ENCODE measurements around the gene RECQL5. TPM values are rescaled to one million over a fixed set of nuclear protein-coding genes. Genes with fewer than 3 reads are reported as not detected.

The RECQL5 gene
- polyA plus RNA-seq, 3 donors from 2014 or later, result 7.0 to 18.1 (median 15.5) TPM

- H3K4me3 Mint-ChIP-seq, result no peak within 1 kb of the TSS
- no peaks in the 10 kb centered on the region for H3K36me3 Mint-ChIP-seq
- peaks cover 0 to 3% (median 3%) of the 10 kb centered on the region in 3 donors for H3K27me3 Mint-ChIP-seq (ENCODE audit: low read depth in 3 of 3)
These were observed 34.0 kb downstream of the RECQL5 start, which contains the start of gene SMIM5 for GRCh38 chr17:75632863-75633485. TSS of gene SMIM5 (plus strand) at chr17:75633434. CDS start at chr17:75640202, 6,768 bp downstream.

GRCh38 chr17:75632428-75632827 lies 34.5 kb downstream of the RECQL5 start:
- Mint-ChIP-seq H3K36me3 (no peaks in the 10 kb centered on the region), H3K27me3 (ENCODE audit: low read depth in 3 of 3) (peaks cover 0 to 3% (median 1%) of the 10 kb centered on the region in 3 donors), H3K9me3 (no peaks in the 10 kb centered on the region), H3K4me3 (no peak overlapping the region), H3K27ac (no peak overlapping the region), H3K4me1 (peaks cover 1 to 6% of the 10 kb centered on the region in 2 donors)
- DNase-seq, result no peak

More at GRCh38 chr17:75632863-75633485, 34.0 kb downstream of the RECQL5 start, which contains the start of gene SMIM5:
- peak; percentile 67 to 78 (median 73) for DNase-seq
- no peaks in the 10 kb centered on the region for H3K9me3 Mint-ChIP-seq
- H3K27ac Mint-ChIP-seq, result no peak within 1 kb of the TSS
- H3K4me1 Mint-ChIP-seq, result peaks cover 1 to 6% of the 10 kb centered on the region in 2 donors

GRCh38 chr17:75631353-75631752 lies 35.6 kb downstream of the RECQL5 start:
- Mint-ChIP-seq H3K4me3 (no peak overlapping the region), H3K4me1 (peaks cover 1 to 6% of the 10 kb centered on the region in 2 donors), H3K9me3 (no peaks in the 10 kb centered on the region), H3K36me3 (no peaks in the 10 kb centered on the region), H3K27ac (no peak overlapping the region), H3K27me3 (ENCODE audit: low read depth in 3 of 3) (peaks cover 0 to 3% (median 1%) of the 10 kb centered on the region in 3 donors)
- DNase-seq, result no peak

- no peaks in the 10 kb centered on the region for H3K36me3 Mint-ChIP-seq
- H3K9me3 Mint-ChIP-seq, result no peaks in the 10 kb centered on the region
- H3K27ac Mint-ChIP-seq, result no peak overlapping the region
These were observed 36.7 kb downstream of the RECQL5 start for GRCh38 chr17:75630071-75630917.

GRCh38 chr17:75629157-75629556 lies 37.8 kb downstream of the RECQL5 start:
- no peak overlapping the region for H3K4me3 Mint-ChIP-seq
- peaks cover 0 to 1% (median 0%) of the 10 kb centered on the region in 3 donors for H3K27me3 Mint-ChIP-seq (ENCODE audit: low read depth in 3 of 3)
- no peaks in the 10 kb centered on the region for H3K9me3 Mint-ChIP-seq
- H3K4me1 Mint-ChIP-seq, result peaks cover 1 to 6% of the 10 kb centered on the region in 2 donors
- DNase-seq, result no peak
- no peak overlapping the region for H3K27ac Mint-ChIP-seq
- H3K36me3 Mint-ChIP-seq, result no peaks in the 10 kb centered on the region

More at GRCh38 chr17:75630071-75630917, 36.7 kb downstream of the RECQL5 start:
- no peak for DNase-seq
- Mint-ChIP-seq H3K4me3 (no peak overlapping the region), H3K27me3 (ENCODE audit: low read depth in 3 of 3) (peaks cover 0 to 1% (median 0%) of the 10 kb centered on the region in 3 donors), H3K4me1 (peaks cover 1 to 6% of the 10 kb centered on the region in 2 donors)

- no peaks in the 10 kb centered on the region for H3K27me3 Mint-ChIP-seq (ENCODE audit: low read depth in 3 of 3)
- no peak overlapping the region for H3K4me3 Mint-ChIP-seq
- no peak for DNase-seq
- no peaks in the 10 kb centered on the region for H3K36me3 Mint-ChIP-seq
- peaks cover 0 to 6% of the 10 kb centered on the region in 2 donors for H3K4me1 Mint-ChIP-seq
- no peak overlapping the region for H3K27ac Mint-ChIP-seq
- H3K9me3 Mint-ChIP-seq, result no peaks in the 10 kb centered on the region
These were observed 38.5 kb downstream of the RECQL5 start for GRCh38 chr17:75628425-75628824.

- Mint-ChIP-seq H3K4me1 (peaks cover 0 to 2% of the 10 kb centered on the region in 2 donors), H3K9me3 (no peaks in the 10 kb centered on the region), H3K36me3 (peaks cover 0 to 7% (median 0%) of the 10 kb centered on the region in 3 donors), H3K4me3 (no peak overlapping the region), H3K27me3 (ENCODE audit: low read depth in 3 of 3) (peaks cover 0 to 2% (median 1%) of the 10 kb centered on the region in 3 donors), H3K27ac (no peak overlapping the region)
- DNase-seq, result no peak
These were observed 39.9 kb downstream of the RECQL5 start for GRCh38 chr17:75627094-75627493.

- peaks cover 0 to 8% (median 0%) of the 10 kb centered on the region in 3 donors for H3K36me3 Mint-ChIP-seq
- no peaks in the 10 kb centered on the region for H3K9me3 Mint-ChIP-seq
- H3K27me3 Mint-ChIP-seq (ENCODE audit: low read depth in 3 of 3), result peaks cover 0 to 2% (median 1%) of the 10 kb centered on the region in 3 donors
- H3K4me1 Mint-ChIP-seq, result peaks cover 0 to 2% of the 10 kb centered on the region in 2 donors
- DNase-seq, result no peak
- H3K27ac Mint-ChIP-seq, result no peak overlapping the region
- H3K4me3 Mint-ChIP-seq, result no peak overlapping the region
These were observed 40.4 kb downstream of the RECQL5 start for GRCh38 chr17:75626496-75627038.

GRCh38 chr17:75625813-75626486 lies 41.0 kb downstream of the RECQL5 start:
- peaks cover 0 to 2% (median 1%) of the 10 kb centered on the region in 3 donors for H3K27me3 Mint-ChIP-seq (ENCODE audit: low read depth in 3 of 3)
- H3K27ac Mint-ChIP-seq, result no peak overlapping the region
- no peaks in the 10 kb centered on the region for H3K9me3 Mint-ChIP-seq
- H3K4me3 Mint-ChIP-seq, result no peak overlapping the region
- H3K36me3 Mint-ChIP-seq, result peaks cover 0 to 8% (median 0%) of the 10 kb centered on the region in 3 donors
- peaks cover 0 to 2% of the 10 kb centered on the region in 2 donors for H3K4me1 Mint-ChIP-seq
- DNase-seq, result no peak

GRCh38 chr17:75624714-75625345 lies 42.1 kb downstream of the RECQL5 start:
- Mint-ChIP-seq H3K4me3 (no peak overlapping the region), H3K27ac (no peak overlapping the region), H3K9me3 (no peaks in the 10 kb centered on the region), H3K27me3 (ENCODE audit: low read depth in 3 of 3) (peaks cover 0 to 2% (median 1%) of the 10 kb centered on the region in 3 donors), H3K4me1 (peaks cover 0 to 2% of the 10 kb centered on the region in 2 donors), H3K36me3 (peaks cover 0 to 8% (median 0%) of the 10 kb centered on the region in 3 donors)
- DNase-seq, result no peak

GRCh38 chr17:75624021-75624420 lies 42.9 kb downstream of the RECQL5 start:
- no peak for DNase-seq
- Mint-ChIP-seq H3K27ac (no peak overlapping the region), H3K4me3 (no peak overlapping the region), H3K9me3 (peaks cover 0 to 1% (median 0%) of the 10 kb centered on the region in 6 donors), H3K27me3 (ENCODE audit: low read depth in 3 of 3) (peaks cover 0 to 5% (median 2%) of the 10 kb centered on the region in 3 donors), H3K4me1 (peaks cover 0 to 2% of the 10 kb centered on the region in 2 donors), H3K36me3 (peaks cover 0 to 8% (median 0%) of the 10 kb centered on the region in 3 donors)

GRCh38 chr17:75623386-75623785 lies 43.6 kb downstream of the RECQL5 start:
- no peak for DNase-seq
- peak overlapping the region in 1 of 6 donors; percentile 40 for H3K27ac Mint-ChIP-seq
- H3K4me3 Mint-ChIP-seq, result no peak overlapping the region
- H3K36me3 Mint-ChIP-seq, result peaks cover 0 to 8% (median 0%) of the 10 kb centered on the region in 3 donors
- H3K9me3 Mint-ChIP-seq, result peaks cover 0 to 1% (median 0%) of the 10 kb centered on the region in 6 donors
- peaks cover 0 to 5% (median 2%) of the 10 kb centered on the region in 3 donors for H3K27me3 Mint-ChIP-seq (ENCODE audit: low read depth in 3 of 3)
- peaks cover 0 to 2% of the 10 kb centered on the region in 2 donors for H3K4me1 Mint-ChIP-seq

Data from immature natural killer cell (primary cell).